Ishikawa (cell line): ENCODE data around the gene ACSM4.

Experiments
- CEBPB ChIP-seq: IDR thresholded peaks from 2 replicates; pipeline ENCODE4 v1.6.1; 2012
- CREB1 ChIP-seq: IDR thresholded peaks from 2 replicates; pipeline ENCODE4 v1.6.1; 2012; ENCODE audit warnings: low read depth
- EP300 ChIP-seq: IDR thresholded peaks from 2 replicates; pipeline ENCODE4 v1.6.1; 2012; ENCODE audit warnings: borderline replicate concordance
- MAX ChIP-seq: IDR thresholded peaks from 2 replicates; pipeline ENCODE4 v1.6.1; 2012
- RAD21 ChIP-seq: IDR thresholded peaks from 2 replicates; pipeline ENCODE4 v1.6.1; 2012; ENCODE audit warnings: low read depth
- TAF1 ChIP-seq: IDR thresholded peaks from 2 replicates; pipeline ENCODE4 v1.6.1; 2012; ENCODE audit warnings: low read depth, mild to moderate bottlenecking
- YY1 ChIP-seq: IDR thresholded peaks from 2 replicates; pipeline ENCODE4 v1.6.1; 2012; ENCODE audit warnings: low read depth
- ZBTB7A ChIP-seq: IDR thresholded peaks from 2 replicates; pipeline ENCODE4 v1.6.1; 2012; ENCODE audit warnings: low read depth

DNA sequence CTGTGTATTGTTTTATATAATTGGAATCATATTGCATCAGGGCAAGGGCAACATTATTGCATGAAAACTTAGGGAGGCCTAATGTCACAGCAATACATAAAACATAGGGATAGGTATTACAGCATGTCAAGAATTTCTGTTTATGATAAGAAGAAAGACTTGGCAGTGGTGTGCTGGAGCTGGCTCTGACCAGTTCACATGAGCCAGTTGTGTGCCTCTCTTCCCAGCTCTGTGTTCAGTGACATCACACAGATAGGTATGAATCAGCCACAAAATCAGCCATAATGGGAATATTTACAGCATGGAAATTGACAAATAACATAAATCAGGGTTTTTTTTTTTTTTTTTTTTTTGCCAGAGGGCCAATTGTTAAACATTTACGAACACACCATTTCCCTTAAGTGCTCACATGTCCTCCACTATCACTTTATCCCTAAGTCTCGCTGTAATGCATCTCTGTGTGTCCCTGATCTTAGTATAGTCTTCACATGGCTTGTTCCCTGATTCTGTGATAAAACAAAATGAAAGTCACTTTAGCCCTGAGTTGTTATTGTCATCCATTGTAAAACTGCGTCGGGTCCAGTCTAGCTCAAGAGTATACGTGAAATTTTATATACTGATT, 31.9 kb upstream of the ACSM4 start:
- TF ChIP-seq RAD21, result no peak
- TF ChIP-seq CREB1, result no peak
- TF ChIP-seq CEBPB, result no peak
- TF ChIP-seq EP300, result no peak
- TF ChIP-seq MAX, result no peak
- TF ChIP-seq ZBTB7A, result no peak
- no peak for TF ChIP-seq TAF1
- TF ChIP-seq YY1, result no peak
